SK-N-SH (cell line): ENCODE results near the gene PNLDC1. TPM values are rescaled to one million over a fixed set of nuclear protein-coding genes. Genes with fewer than 3 reads are reported as not detected.
"Not testable (repeated sequence)": the region's sequence is repeated elsewhere in the genome, so short reads cannot be mapped to it uniquely, and the experiment has no call there.

Experiments used
- CTCF ChIA-PET: fragments of 300-600, 350-600 bp; formaldehyde crosslinking; extraction: SDS; loops from one replicate; lab custom pipeline; 2021; lab: Yijun Ruan, JAX
- POLR2A ChIA-PET: fragments of 350-600 bp; sonication (Branson Sonifier 250); formaldehyde crosslinking; extraction: SDS; loops from one replicate; lab custom pipeline; 2020; ENCODE audit warnings: antibody characterized with exemption, inconsistent platforms; lab: Yijun Ruan, JAX
- DNase-seq: peaks from one replicate; pipeline ENCODE4 v3.0.0; 2012
- H2AFZ ChIP-seq: fragments of 200-600 bp; sonication (generic); 2 replicates; pipeline ENCODE4 v1.8.1; 2016; ENCODE audit warnings: antibody characterized with exemption, mild to moderate bottlenecking, low read depth
- H3F3A ChIP-seq: fragments of 200-600 bp; sonication (generic); replicated peaks from 2 replicates; pipeline ENCODE3; 2016; ENCODE audit warnings: antibody characterized with exemption, mild to moderate bottlenecking; ENCODE audit not compliant: insufficient read depth
- H3K27ac ChIP-seq, 2 experiments: fragments of 200-500 bp in 1 of 2; fragments of 200-600 bp in 1 of 2; sonication (Bioruptor generic) in 1 of 2; sonication (generic), shearing (Covaris generic) in 1 of 2; 2 replicates each; pipeline versions ENCODE4 v1.5.1 to v1.6.1; 2014 to 2016; ENCODE audit warnings: low read depth in 2 of 2, inconsistent platforms in 1 of 2, low read length in 1 of 2, mild to moderate bottlenecking in 1 of 2, mixed read lengths in 1 of 2
- H3K27me3 ChIP-seq: fragments of 200-600 bp; sonication (generic), shearing (Covaris generic); 2 replicates; pipeline ENCODE4 v1.6.1; 2016; ENCODE audit warnings: mixed run types; ENCODE audit not compliant: insufficient read depth
- H3K36me3 ChIP-seq, 2 experiments: fragments of 200-500 bp in 1 of 2; fragments of 200-600 bp in 1 of 2; sonication (Bioruptor generic) in 1 of 2; sonication (generic) in 1 of 2; replicated peaks in 1 of 2; 2 replicates each; pipeline versions ENCODE3 to v1.5.1; 2014 to 2016; ENCODE audit warnings: low read length in 1 of 2, mild to moderate bottlenecking in 1 of 2; ENCODE audit not compliant: insufficient read depth in 2 of 2, control insufficient read depth in 1 of 2
- H3K4me1 ChIP-seq, 2 experiments: fragments of 200-500 bp in 1 of 2; fragments of 200-600 bp in 1 of 2; sonication (Bioruptor generic) in 1 of 2; sonication (generic), shearing (Covaris generic) in 1 of 2; 2 replicates each; pipeline versions ENCODE4 v1.5.1 to v1.6.1; 2014 to 2016; ENCODE audit warnings: low read depth in 1 of 2, low read length in 1 of 2, mixed run types in 1 of 2; ENCODE audit not compliant: insufficient read depth in 2 of 2, control insufficient read depth in 1 of 2
- H3K4me2 ChIP-seq: fragments of 200-600 bp; sonication (generic), shearing (Covaris generic); 2 replicates; pipeline ENCODE4 v1.6.1; 2017; ENCODE audit warnings: mixed run types
- H3K4me3 ChIP-seq, 2 experiments: fragments of 200-500 bp in 1 of 2; fragments of 200-600 bp in 1 of 2; sonication (Bioruptor generic) in 1 of 2; sonication (generic), shearing (Covaris generic) in 1 of 2; 2 replicates each; pipeline versions ENCODE4 v1.5.1 to v1.8.1; 2014 to 2016; ENCODE audit warnings: low read depth in 2 of 2, inconsistent platforms in 1 of 2, low read length in 1 of 2, mild to moderate bottlenecking in 1 of 2, mixed read lengths in 1 of 2, moderate library complexity in 1 of 2
- H3K79me2 ChIP-seq: fragments of 200-600 bp; sonication (generic); 2 replicates; pipeline ENCODE4 v1.8.1; 2017; ENCODE audit warnings: mild to moderate bottlenecking; ENCODE audit not compliant: insufficient read depth
- H3K9ac ChIP-seq: fragments of 200-600 bp; sonication (generic); 2 replicates; pipeline ENCODE4 v1.6.1; 2017; ENCODE audit warnings: mixed run types
- H3K9me2 ChIP-seq: fragments of 200-600 bp; sonication (generic); 2 replicates; pipeline ENCODE4 v1.6.1; 2017; ENCODE audit warnings: mixed run types
- H3K9me3 ChIP-seq: fragments of 200-600 bp; sonication (generic); 2 replicates; pipeline ENCODE4 v1.6.1; 2017; ENCODE audit warnings: mixed run types, mild to moderate bottlenecking, moderate library complexity
- H4K20me1 ChIP-seq: fragments of 200-600 bp; sonication (generic); 2 replicates; pipeline ENCODE4 v1.6.1; 2017; ENCODE audit warnings: mild to moderate bottlenecking, mixed run types; ENCODE audit not compliant: insufficient read depth
- IRF3 ChIP-seq: fragments of 150-350 bp; IDR thresholded peaks from 2 replicates; pipeline ENCODE4 v1.6.1; 2016; ENCODE audit warnings: mild to moderate bottlenecking, low read depth, low read length
- MXI1 ChIP-seq: IDR thresholded peaks from 2 replicates; pipeline ENCODE4 v1.6.1; 2012; ENCODE audit warnings: mild to moderate bottlenecking, low read depth, low read length, improper control_type of control experiment
- PBX3 ChIP-seq: IDR thresholded peaks from 2 replicates; pipeline ENCODE4; 2012
- USF1 ChIP-seq: IDR thresholded peaks from 2 replicates; pipeline ENCODE4 v1.4.0; 2012; ENCODE audit warnings: low read depth, borderline replicate concordance
- WGBS: methylation state at CpG from one replicate; pipeline ENCODE4 v1.1.6; 2017; ENCODE audit warnings: low lambda C conversion rate; 5-methylcytosine and 5-hydroxymethylcytosine counted together
- polyA plus RNA-seq, 3 experiments: library from polyadenylated mRNA; depleted of rRNA; stranded (reverse); fragments of >200 nt; gene quantifications; 2 replicates each; pipeline ENCODE4 v1.2.3, GENCODE V29; 2012

The PNLDC1 gene
- polyA plus RNA-seq, 1 of the 3 experiments (the other 2 are of a cell fraction): not detected

- no peak overlapping the region for H3K27ac ChIP-seq
- H3F3A ChIP-seq: no peaks in the 10 kb centered on the region
- 80% methylated on average over 8 of the region's 10 CpGs for WGBS
- ChIA-PET CTCF (interaction anchor here (1.0 to 1.1 kb wide), 2 partner anchors 9 to 358 kb away, joined by 3 to 4 read pairs; no protein-coding TSS in a partner anchor), POLR2A (no interaction called here)
- no peak overlapping the region for H3K4me3 ChIP-seq
- H3K79me2 ChIP-seq: no peaks in the 10 kb centered on the region
- H4K20me1 ChIP-seq: no peaks in the 10 kb centered on the region
- no peak overlapping the region for H3K9ac ChIP-seq
- no peaks in the 10 kb centered on the region; the same call in 1 of the 2 replicates for H3K27me3 ChIP-seq
- no peaks in the 10 kb centered on the region for H3K9me2 ChIP-seq
- DNase-seq: no peak
- H3K9me3 ChIP-seq: no peaks in the 10 kb centered on the region
- no peak overlapping the region for H2AFZ ChIP-seq
- TF ChIP-seq PBX3: no peak
- H3K36me3 ChIP-seq: no peaks in the 10 kb centered on the region
- H3K4me2 ChIP-seq: no peak overlapping the region
- H3K4me1 ChIP-seq: no peaks in the 10 kb centered on the region
Measured at GRCh38 chr6:159821726-159822125, 21.6 kb downstream of the PNLDC1 start.

GRCh38 chr6:159823953-159824352 lies 23.9 kb downstream of the PNLDC1 start:
- H3F3A ChIP-seq: no peaks in the 10 kb centered on the region
- no peaks in the 10 kb centered on the region for H3K36me3 ChIP-seq
- H3K4me2 ChIP-seq: no peak overlapping the region
- H4K20me1 ChIP-seq: no peaks in the 10 kb centered on the region
- no peaks in the 10 kb centered on the region for H3K9me3 ChIP-seq
- 73% methylated on average over 3 of the region's 3 CpGs for WGBS
- no peak overlapping the region for H2AFZ ChIP-seq
- ChIA-PET CTCF (no interaction called here), POLR2A (no interaction called here)
- H3K79me2 ChIP-seq: no peaks in the 10 kb centered on the region
- no peak for DNase-seq
- H3K27me3 ChIP-seq: no peaks in the 10 kb centered on the region; the same call in 1 of the 2 replicates
- no peak overlapping the region for H3K27ac ChIP-seq
- H3K4me1 ChIP-seq: no peaks in the 10 kb centered on the region
- no peaks in the 10 kb centered on the region for H3K9me2 ChIP-seq
- no peak overlapping the region for H3K4me3 ChIP-seq
- TF ChIP-seq IRF3: no peak
- TF ChIP-seq MXI1: no peak
- no peak for TF ChIP-seq USF1
- H3K9ac ChIP-seq: no peak overlapping the region

GRCh38 chr6:159824690-159825089 lies 24.6 kb downstream of the PNLDC1 start:
- 60% methylated on average over 9 of the region's 9 CpGs for WGBS
- H3K9me2 ChIP-seq, H3K9ac ChIP-seq, H3K79me2 ChIP-seq, H3K4me1 ChIP-seq, H3K4me3 ChIP-seq, CTCF ChIA-PET, H3F3A ChIP-seq, H3K36me3 ChIP-seq, H3K27me3 ChIP-seq, H4K20me1 ChIP-seq, H3K27ac ChIP-seq, POLR2A ChIA-PET, H3K9me3 ChIP-seq, DNase-seq, H2AFZ ChIP-seq, H3K4me2 ChIP-seq: not testable (repeated sequence)
